Measurements from ENCODE around the gene SERPINA1.

The SERPINA1 gene

GRCh38 chr14:94400422-94400841 lies 12.0 kb upstream of the SERPINA1 start:
- TF ChIP-seq SIN3A (IDR thresholded peaks at IDR 0.05; ENCODE audit: borderline replicate concordance, insufficient read depth, low read length) (no peak), TAF1 (IDR thresholded peaks at IDR 0.05; ENCODE audit: borderline replicate concordance, insufficient read depth, low read length) (no peak)

GRCh38 chr14:94398536-94398935 lies 10.1 kb upstream of the SERPINA1 start:
- TF ChIP-seq REST (IDR thresholded peaks at IDR 0.05; ENCODE audit: insufficient read depth in 1 of 2, low read depth in 2 of 2, low read length in 2 of 2) (no peak), SIN3A (IDR thresholded peaks at IDR 0.05; ENCODE audit: borderline replicate concordance, insufficient read depth, low read length) (no peak), TAF1 (IDR thresholded peaks at IDR 0.05; ENCODE audit: borderline replicate concordance, insufficient read depth, low read length) (no peak), FOXP2 (optimal IDR thresholded peaks at IDR 0.05; ENCODE audit: borderline replicate concordance, extremely low read depth, extremely low read length, insufficient read depth) (no peak), POLR2AphosphoS5 (IDR thresholded peaks at IDR 0.05; ENCODE audit: low read depth, low read length) (no peak)

GRCh38 chr14:94398182-94398479 lies 9.7 kb upstream of the SERPINA1 start:
- TF ChIP-seq FOXP2 (optimal IDR thresholded peaks at IDR 0.05; ENCODE audit: borderline replicate concordance, extremely low read depth, extremely low read length, insufficient read depth) = no peak
- TF ChIP-seq REST (IDR thresholded peaks at IDR 0.05; ENCODE audit: insufficient read depth in 1 of 2, low read depth in 2 of 2, low read length in 2 of 2) = no peak
- TF ChIP-seq POLR2AphosphoS5 (IDR thresholded peaks at IDR 0.05; ENCODE audit: low read depth, low read length) = no peak
- TF ChIP-seq TAF1 (IDR thresholded peaks at IDR 0.05; ENCODE audit: borderline replicate concordance, insufficient read depth, low read length) = no peak
- TF ChIP-seq SIN3A (IDR thresholded peaks at IDR 0.05; ENCODE audit: borderline replicate concordance, insufficient read depth, low read length) = no peak

- TF ChIP-seq SIN3A (IDR thresholded peaks at IDR 0.05; ENCODE audit: borderline replicate concordance, insufficient read depth, low read length) = no peak
- TF ChIP-seq TAF1 (IDR thresholded peaks at IDR 0.05; ENCODE audit: borderline replicate concordance, insufficient read depth, low read length) = no peak
- no peak for TF ChIP-seq REST (IDR thresholded peaks at IDR 0.05; ENCODE audit: insufficient read depth in 1 of 2, low read depth in 2 of 2, low read length in 2 of 2)
- TF ChIP-seq FOXP2 (optimal IDR thresholded peaks at IDR 0.05; ENCODE audit: borderline replicate concordance, extremely low read depth, extremely low read length, insufficient read depth) = no peak
- no peak for TF ChIP-seq POLR2AphosphoS5 (IDR thresholded peaks at IDR 0.05; ENCODE audit: low read depth, low read length)
These were observed 9.1 kb upstream of the SERPINA1 start for GRCh38 chr14:94397289-94398181.

GRCh38 chr14:94396628-94397225 lies 8.3 kb upstream of the SERPINA1 start:
- TF ChIP-seq TAF1 (IDR thresholded peaks at IDR 0.05; ENCODE audit: borderline replicate concordance, insufficient read depth, low read length) (no peak), POLR2AphosphoS5 (IDR thresholded peaks at IDR 0.05; ENCODE audit: low read depth, low read length) (no peak)

- TF ChIP-seq TAF1 (IDR thresholded peaks at IDR 0.05; ENCODE audit: borderline replicate concordance, insufficient read depth, low read length) (no peak), SIN3A (IDR thresholded peaks at IDR 0.05; ENCODE audit: borderline replicate concordance, insufficient read depth, low read length) (no peak), REST (IDR thresholded peaks at IDR 0.05; ENCODE audit: insufficient read depth in 1 of 2, low read depth in 2 of 2, low read length in 2 of 2) (no peak), POLR2AphosphoS5 (IDR thresholded peaks at IDR 0.05; ENCODE audit: low read depth, low read length) (no peak), FOXP2 (optimal IDR thresholded peaks at IDR 0.05; ENCODE audit: borderline replicate concordance, extremely low read depth, extremely low read length, insufficient read depth) (no peak)
These were observed 7.6 kb upstream of the SERPINA1 start for GRCh38 chr14:94395888-94396574.

Measured in PFSK-1 (cell line).